Esophagus squamous epithelium (tissue), 5 donors: ENCODE data around the gene FOLR2. TPM values are rescaled to one million over a fixed set of nuclear protein-coding genes. Genes with fewer than 3 reads are reported as not detected.

Experiments
- DNase-seq: peaks from one replicate; lab custom pipeline; 2025; lab: John Stamatoyannopoulos, UW
- H3K27ac ChIP-seq, 4 donors: fragments of 200-600 bp; sonication (generic); one replicate each; pipeline ENCODE4 v1.5.1; 2016 to 2019; ENCODE audit warnings: mild to moderate bottlenecking in 1 of 4
- H3K27me3 ChIP-seq, 4 donors: fragments of 200-600 bp; sonication (generic); 1 replicate in 3 of 4; 2 replicates in 1 of 4; pipeline versions ENCODE4 v1.5.1 to v1.6.0; 2017 to 2021; ENCODE audit warnings: antibody characterized with exemption in 1 of 4
- H3K36me3 ChIP-seq, 3 donors: fragments of 200-600 bp; sonication (generic); one replicate each; pipeline ENCODE4 v1.5.1; 2016 to 2019
- H3K4me1 ChIP-seq, 3 donors: fragments of 200-600 bp; sonication (generic); one replicate each; pipeline ENCODE4 v1.5.1; 2017 to 2019
- H3K4me3 ChIP-seq, 4 donors: fragments of 200-600 bp; sonication (generic); 1 replicate in 3 of 4; 2 replicates in 1 of 4; pipeline ENCODE4 v1.5.1; 2016 to 2019; ENCODE audit warnings: mild to moderate bottlenecking in 2 of 4, moderate library complexity in 1 of 4
- H3K9me3 ChIP-seq, 3 donors: fragments of 200-600 bp; sonication (generic); one replicate each; pipeline ENCODE4 v1.5.1; 2016 to 2019
- POLR2A ChIP-seq, 4 donors: fragments of 450-650 bp; IDR thresholded peaks; one replicate each; pipeline ENCODE4 v1.6.1; 2017; ENCODE audit warnings: antibody characterized with exemption in 4 of 4, mild to moderate bottlenecking in 4 of 4, moderate library complexity in 3 of 4
- WGBS, 2 donors: methylation state at CpG; one replicate each; pipeline ENCODE4 v1.1.5; 2018; 5-methylcytosine and 5-hydroxymethylcytosine counted together
- intact Hi-C: fragments of 100-400 bp; cut with DNase I; formaldehyde crosslinking; loops from one replicate; pipeline ENCODE4 v1.15.0; 2022
- total RNA-seq, 4 donors: library from RNA; depleted of rRNA; stranded (reverse); fragments of >200 nt; gene quantifications; one replicate each; pipeline ENCODE4 v1.1.0, GENCODE V29; 2016
- TF ChIP-seq, protein P1 (sequence below), 6 experiments: fragments of 450-650 bp in 4 of 6; fragments of 200-600 bp in 2 of 6; sonication (generic) in 2 of 6; IDR thresholded peaks; one replicate each; pipeline ENCODE4 v1.5.1; 2016 to 2019; ENCODE audit warnings: antibody characterized with exemption in 6 of 6, mild to moderate bottlenecking in 4 of 6, moderate library complexity in 4 of 6
- donor health status: DM: yes; HTN: yes; CAD: no.

Gene FOLR2
- total RNA-seq, 4 donors from 2014 or later: 1.7 to 41.6 (median 9.1) TPM; not detected in 1

DNA sequence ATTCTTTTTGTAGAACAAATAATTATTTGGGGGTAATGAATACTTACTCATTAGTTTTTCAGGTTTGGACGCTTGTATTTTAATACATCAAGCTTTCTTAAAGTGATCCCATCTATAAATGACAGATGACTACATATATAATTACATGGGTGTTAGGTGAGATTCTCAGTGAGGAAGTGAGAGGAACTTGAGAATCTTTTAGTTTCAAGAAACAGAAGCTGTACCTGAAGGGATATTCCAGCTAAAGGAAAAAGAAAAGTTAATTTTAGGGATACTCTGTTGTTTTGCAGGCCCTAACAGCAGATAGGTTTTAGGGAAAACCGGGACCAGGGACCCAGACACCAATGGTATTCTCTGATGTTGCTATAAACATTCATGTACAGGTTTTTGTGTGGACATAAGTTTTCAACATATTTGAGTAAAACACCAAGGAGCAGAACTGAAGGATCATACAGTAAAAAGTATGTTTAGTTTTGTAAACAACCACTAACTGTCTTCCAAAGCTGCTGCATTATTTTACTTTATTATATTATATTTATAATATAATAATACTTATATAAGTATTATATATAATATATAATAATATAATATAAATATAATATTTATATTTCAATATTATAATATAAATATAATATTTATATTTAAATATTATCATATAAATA lies 51.5 kb downstream of the FOLR2 start:
- Histone ChIP-seq H3K27me3 (peaks cover 0 to 15% (median 0%) of the 10 kb centered on the region in 4 donors), H3K27ac (no peak overlapping the region), H3K4me1 (peaks cover 0 to 5% (median 0%) of the 10 kb centered on the region in 3 donors), H3K36me3 (no peaks in the 10 kb centered on the region), H3K9me3 (no peaks in the 10 kb centered on the region), H3K4me3 (no peak overlapping the region)
- DNase-seq: no peak
- intact Hi-C loops: no loop called here
- no peak for TF ChIP-seq POLR2A (IDR thresholded peaks at IDR 0.05)
- TF ChIP-seq, protein P1, sequence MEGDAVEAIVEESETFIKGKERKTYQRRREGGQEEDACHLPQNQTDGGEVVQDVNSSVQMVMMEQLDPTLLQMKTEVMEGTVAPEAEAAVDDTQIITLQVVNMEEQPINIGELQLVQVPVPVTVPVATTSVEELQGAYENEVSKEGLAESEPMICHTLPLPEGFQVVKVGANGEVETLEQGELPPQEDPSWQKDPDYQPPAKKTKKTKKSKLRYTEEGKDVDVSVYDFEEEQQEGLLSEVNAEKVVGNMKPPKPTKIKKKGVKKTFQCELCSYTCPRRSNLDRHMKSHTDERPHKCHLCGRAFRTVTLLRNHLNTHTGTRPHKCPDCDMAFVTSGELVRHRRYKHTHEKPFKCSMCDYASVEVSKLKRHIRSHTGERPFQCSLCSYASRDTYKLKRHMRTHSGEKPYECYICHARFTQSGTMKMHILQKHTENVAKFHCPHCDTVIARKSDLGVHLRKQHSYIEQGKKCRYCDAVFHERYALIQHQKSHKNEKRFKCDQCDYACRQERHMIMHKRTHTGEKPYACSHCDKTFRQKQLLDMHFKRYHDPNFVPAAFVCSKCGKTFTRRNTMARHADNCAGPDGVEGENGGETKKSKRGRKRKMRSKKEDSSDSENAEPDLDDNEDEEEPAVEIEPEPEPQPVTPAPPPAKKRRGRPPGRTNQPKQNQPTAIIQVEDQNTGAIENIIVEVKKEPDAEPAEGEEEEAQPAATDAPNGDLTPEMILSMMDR (IDR thresholded peaks at IDR 0.05): no peak
- WGBS, 2 donors: 73 to 75% methylated on average over 2 of the region's 2 CpGs

Other genes starting within 250 kb of the FOLR2 start
- gene IL18BP, start 217.9 kb upstream of the FOLR2 start, total RNA-seq: 1 to 10 TPM; 1.6 to 6.5 (median 4.8) TPM
- 100 to 1,000 TPM; 142 to 237 (median 177) TPM for gene NUMA1, start 136.3 kb upstream of the FOLR2 start, total RNA-seq
- 1 to 10 TPM; 2.1 to 4.2 (median 3.2) TPM for gene LRRC51, start 135.9 kb upstream of the FOLR2 start, total RNA-seq
- 10 to 100 TPM; 80.1 to 99.1 (median 97.7) TPM for gene LAMTOR1, start 113.5 kb upstream of the FOLR2 start, total RNA-seq
- not detected for gene TOMT, start 110.9 kb upstream of the FOLR2 start, total RNA-seq
- 10 to 100 TPM; 17.7 to 35.3 (median 23.5) TPM for gene ANAPC15, start 104.1 kb upstream of the FOLR2 start, total RNA-seq
- under 1 TPM in 1 of 4 donors, not detected in 3; 0.35 TPM for gene FOLR3, start 81.1 kb upstream of the FOLR2 start, total RNA-seq
- gene FOLR1, start 24.7 kb upstream of the FOLR2 start, total RNA-seq: 1 to 10 TPM in 2 of 4 donors, under 1 TPM in 1, not detected in 1; 0.38 to 7.6 (median 1.5) TPM
- gene INPPL1, start 8.0 kb downstream of the FOLR2 start, total RNA-seq: 10 to 100 TPM; 22.4 to 61.2 (median 26.3) TPM
- gene PHOX2A, start 27.4 kb downstream of the FOLR2 start, total RNA-seq: not detected
- gene CLPB, start 217.7 kb downstream of the FOLR2 start, total RNA-seq: 10 to 100 TPM; 17.1 to 22.2 (median 18.6) TPM